Fibroblast of villous mesenchyme (primary cell): ENCODE measurements around the gene BOC. TPM values are rescaled to one million over a fixed set of nuclear protein-coding genes. Genes with fewer than 3 reads are reported as not detected.

Source experiments
- DNase-seq: peaks from one replicate; pipeline ENCODE4 v3.0.0-alpha.2; 2010; ENCODE audit warnings: low read depth
- H3K4me3 ChIP-seq: 2 replicates; pipeline ENCODE4 v1.5.1; 2011; ENCODE audit warnings: low read depth, mild to moderate bottlenecking, low read length
- total RNA-seq: library from RNA; depleted of rRNA; stranded (reverse); fragments of >200 nt; gene quantifications from 2 replicates; pipeline ENCODE4 v1.2.3, GENCODE V29; 2012
- TF ChIP-seq, protein P1 (sequence below): IDR thresholded peaks from 2 replicates; pipeline ENCODE4 v1.5.1; 2012; ENCODE audit warnings: low read depth, mild to moderate bottlenecking, low read length; ENCODE audit not compliant: insufficient read depth

The BOC gene
- total RNA-seq, 1 donor: 14.2 TPM

DNA sequence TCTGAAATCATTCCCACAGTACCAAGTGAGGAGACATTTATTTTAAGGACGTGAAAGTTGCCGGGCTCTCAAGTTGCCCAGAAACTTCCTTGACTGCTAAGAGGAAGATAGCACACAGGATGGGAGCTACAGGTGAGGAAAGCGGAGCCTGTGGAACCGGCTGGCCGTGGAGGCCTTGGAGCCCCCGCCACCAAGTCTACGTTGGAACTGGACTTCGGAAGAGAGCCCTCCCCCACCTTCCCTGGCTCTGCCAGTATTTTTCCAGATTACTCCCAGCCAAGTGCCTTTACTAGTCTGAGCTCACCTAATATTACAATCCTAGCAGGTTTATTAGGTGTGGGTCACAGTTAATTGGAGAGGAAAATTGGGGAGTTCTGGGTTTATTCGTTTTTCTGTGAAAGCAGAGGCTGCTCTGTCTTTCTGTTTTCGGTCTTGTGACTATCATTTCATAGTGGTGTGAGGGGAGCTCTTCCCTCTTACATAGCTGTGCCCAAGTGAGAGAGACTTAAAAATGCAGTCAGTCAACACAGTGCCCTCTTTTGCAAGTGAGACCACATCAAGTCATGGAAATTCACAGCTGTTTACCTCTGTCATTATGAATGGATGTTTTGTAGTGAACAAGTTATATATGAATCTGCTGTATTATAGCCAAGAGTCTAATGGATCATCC, 6.8 kb downstream of the BOC start:
- H3K4me3 ChIP-seq: no peak overlapping the region
- no peak for DNase-seq
- TF ChIP-seq, protein P1, sequence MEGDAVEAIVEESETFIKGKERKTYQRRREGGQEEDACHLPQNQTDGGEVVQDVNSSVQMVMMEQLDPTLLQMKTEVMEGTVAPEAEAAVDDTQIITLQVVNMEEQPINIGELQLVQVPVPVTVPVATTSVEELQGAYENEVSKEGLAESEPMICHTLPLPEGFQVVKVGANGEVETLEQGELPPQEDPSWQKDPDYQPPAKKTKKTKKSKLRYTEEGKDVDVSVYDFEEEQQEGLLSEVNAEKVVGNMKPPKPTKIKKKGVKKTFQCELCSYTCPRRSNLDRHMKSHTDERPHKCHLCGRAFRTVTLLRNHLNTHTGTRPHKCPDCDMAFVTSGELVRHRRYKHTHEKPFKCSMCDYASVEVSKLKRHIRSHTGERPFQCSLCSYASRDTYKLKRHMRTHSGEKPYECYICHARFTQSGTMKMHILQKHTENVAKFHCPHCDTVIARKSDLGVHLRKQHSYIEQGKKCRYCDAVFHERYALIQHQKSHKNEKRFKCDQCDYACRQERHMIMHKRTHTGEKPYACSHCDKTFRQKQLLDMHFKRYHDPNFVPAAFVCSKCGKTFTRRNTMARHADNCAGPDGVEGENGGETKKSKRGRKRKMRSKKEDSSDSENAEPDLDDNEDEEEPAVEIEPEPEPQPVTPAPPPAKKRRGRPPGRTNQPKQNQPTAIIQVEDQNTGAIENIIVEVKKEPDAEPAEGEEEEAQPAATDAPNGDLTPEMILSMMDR: no peak

DNA sequence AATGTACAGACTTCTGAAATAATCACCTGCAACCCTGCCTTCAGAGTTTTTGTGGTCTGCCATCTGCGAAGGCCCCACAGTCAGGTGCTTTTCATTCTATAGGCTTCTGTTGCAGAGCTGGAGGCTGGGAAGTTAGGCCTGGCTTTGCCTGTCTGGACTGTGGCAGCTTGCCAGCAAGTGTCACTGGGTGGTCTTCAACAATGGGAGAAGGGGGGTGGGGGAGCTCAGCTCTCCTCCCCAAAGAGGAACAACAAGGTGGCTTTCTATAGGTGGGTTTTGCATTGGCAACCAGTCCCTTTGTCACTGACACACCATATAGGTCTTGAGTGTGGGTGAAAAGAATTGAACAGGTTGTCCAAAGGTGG, 7.3 kb downstream of the BOC start:
- H3K4me3 ChIP-seq: no peak overlapping the region
- DNase-seq: no peak
- TF ChIP-seq, protein P1: no peak

DNA sequence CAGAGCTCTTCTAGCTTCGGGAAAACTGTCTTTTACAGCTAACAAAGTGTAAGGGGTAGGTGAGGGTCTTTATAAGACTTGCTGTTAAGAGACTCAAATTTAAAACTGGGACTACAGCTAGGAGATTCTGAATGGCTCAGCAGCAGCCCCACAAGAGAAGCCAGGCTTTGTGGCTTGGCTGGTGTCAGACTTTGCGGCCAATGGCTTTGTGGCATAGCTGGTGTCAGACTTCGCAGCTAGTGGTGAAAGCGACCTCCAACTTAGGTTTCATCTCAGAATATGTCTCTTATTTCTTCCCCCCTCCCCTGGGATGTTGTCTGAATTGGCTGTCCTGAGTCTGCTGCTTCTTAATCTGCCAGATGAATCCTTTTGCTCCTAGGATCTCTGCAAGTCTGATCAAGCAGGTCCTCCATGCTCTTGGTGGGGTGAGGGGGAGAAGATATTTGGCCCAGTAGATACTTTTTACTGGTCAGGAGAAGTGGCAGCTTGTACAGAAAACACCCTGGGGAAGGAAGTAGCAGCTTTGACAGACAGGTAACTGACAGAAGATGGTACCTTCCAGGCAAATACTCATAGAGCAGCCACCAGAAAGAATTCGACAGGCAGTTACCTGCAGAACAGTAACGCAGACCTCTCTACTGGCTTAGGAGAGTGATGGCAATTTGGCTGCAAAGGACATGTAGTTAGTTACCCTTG, 8.4 kb downstream of the BOC start:
- TF ChIP-seq, protein P1: no peak
- DNase-seq: no peak
- no peak overlapping the region for H3K4me3 ChIP-seq

DNA sequence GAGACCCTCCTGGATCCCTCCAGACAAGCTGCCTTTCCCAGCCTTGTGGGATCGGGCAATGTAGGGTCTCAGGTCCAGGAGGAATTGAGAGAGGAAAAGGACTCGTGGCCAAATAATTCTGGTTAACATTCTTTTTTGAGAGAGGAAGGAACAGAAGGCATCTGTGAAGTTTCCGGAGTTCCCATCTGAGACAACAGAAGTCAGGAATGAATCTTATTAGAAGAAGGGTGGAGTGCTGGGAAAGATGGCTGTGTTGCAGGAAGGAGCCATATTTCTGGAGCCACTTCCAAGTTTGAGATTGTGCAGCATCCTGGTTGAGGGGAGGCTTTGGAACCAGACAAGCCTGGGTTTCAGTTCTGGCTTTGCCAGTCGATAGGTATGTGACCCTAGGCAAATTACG, 9.4 kb downstream of the BOC start:
- no peak overlapping the region for H3K4me3 ChIP-seq
- TF ChIP-seq, protein P1: no peak
- DNase-seq: no peak

DNA sequence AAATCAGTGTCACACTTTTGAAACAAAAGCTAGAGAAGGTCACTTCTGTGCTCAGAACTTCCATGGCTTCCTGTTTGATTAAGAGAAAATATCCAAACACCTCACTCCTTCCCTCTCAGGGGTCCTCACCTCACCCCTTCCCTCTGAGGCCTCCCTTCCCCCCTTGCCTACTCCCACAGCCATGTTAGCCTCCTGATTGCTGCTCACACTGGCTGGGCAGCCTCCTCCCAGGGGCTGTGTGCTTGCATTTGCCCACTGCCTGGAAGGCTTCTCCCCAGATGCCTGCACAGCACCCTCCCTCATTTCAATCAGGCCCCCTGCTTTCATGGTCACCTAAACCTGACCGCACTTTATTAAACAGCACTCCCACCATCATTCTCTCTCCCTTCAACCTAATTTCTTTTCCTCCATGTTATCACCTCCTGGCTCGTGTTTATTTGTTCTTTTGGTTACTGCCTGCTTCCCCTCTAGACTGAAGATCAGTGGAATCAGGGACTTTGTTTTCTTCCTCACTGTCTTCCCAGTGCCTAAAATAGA, 10.4 kb downstream of the BOC start:
- no peak overlapping the region for H3K4me3 ChIP-seq
- TF ChIP-seq, protein P1: no peak
- no peak for DNase-seq

DNA sequence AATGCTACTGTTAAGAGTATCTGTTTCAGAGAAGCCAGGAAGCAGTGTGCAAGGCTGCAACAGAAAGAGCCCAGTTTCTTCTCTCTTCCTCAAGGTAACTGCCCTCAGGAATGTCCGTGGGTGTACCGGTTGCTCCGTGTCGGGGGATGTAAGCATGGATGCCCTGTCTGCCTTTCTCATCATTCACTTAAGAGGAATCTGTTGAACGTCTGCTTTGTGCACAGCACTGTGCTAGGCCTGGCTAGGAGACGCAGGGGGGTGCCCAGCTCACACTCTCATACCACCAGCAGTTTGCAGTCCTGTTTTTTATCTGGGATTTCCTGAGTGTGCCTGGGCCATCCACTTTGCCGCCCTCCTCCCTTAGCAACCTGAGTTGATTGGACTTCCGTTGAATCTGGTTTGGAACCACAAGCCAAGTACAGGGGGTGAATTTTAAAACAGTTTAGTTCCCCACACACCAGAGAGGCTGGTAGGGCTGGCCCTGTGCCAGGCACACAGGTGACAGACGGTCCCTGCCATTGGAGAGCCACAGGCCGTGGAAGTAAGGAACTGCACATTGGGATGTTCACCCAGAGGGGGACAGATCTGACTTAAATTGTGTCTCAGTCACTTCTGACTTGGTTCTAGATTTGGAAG, 11.2 kb downstream of the BOC start:
- TF ChIP-seq, protein P1: no peak
- no peak for DNase-seq
- no peak overlapping the region for H3K4me3 ChIP-seq
